Parathyroid adenoma (tissue), 2 donors: ENCODE measurements around the gene CDH12.

Experiments used
- H2AFZ ChIP-seq: fragments of 300-600 bp; sonication (generic); one replicate; pipeline ENCODE4 v1.7.0; 2017; ENCODE audit warnings: antibody characterized with exemption, mild to moderate bottlenecking
- H3K27ac ChIP-seq: fragments of 300-600 bp; sonication (generic); one replicate; pipeline ENCODE4 v1.7.0; 2017
- H3K27me3 ChIP-seq: fragments of 300-600 bp; sonication (generic); one replicate; pipeline ENCODE4 v1.7.0; 2017; ENCODE audit warnings: low read length; ENCODE audit not compliant: control insufficient read depth, insufficient read depth
- H3K36me3 ChIP-seq: fragments of 300-600 bp; sonication (generic); one replicate; pipeline ENCODE4 v1.7.0; 2017; ENCODE audit warnings: low read length; ENCODE audit not compliant: control insufficient read depth, insufficient read depth
- H3K4me1 ChIP-seq: fragments of 300-600 bp; sonication (generic); one replicate; pipeline ENCODE4 v1.7.0; 2017; ENCODE audit warnings: control low read depth
- H3K4me2 ChIP-seq: fragments of 300-600 bp; sonication (generic); one replicate; pipeline ENCODE4 v1.7.0; 2017; ENCODE audit warnings: low read length
- H3K4me3 ChIP-seq: fragments of 300-600 bp; sonication (generic); one replicate; pipeline ENCODE4 v1.7.0; 2017; ENCODE audit warnings: low read depth, low read length
- H3K79me2 ChIP-seq: fragments of 300-600 bp; sonication (generic); one replicate; pipeline ENCODE4 v1.7.0; 2017; ENCODE audit warnings: control low read depth
- H3K9ac ChIP-seq: fragments of 300-600 bp; sonication (generic); one replicate; pipeline ENCODE4 v1.7.0; 2017; ENCODE audit warnings: mild to moderate bottlenecking
- H3K9me3 ChIP-seq: fragments of 300-600 bp; sonication (generic); one replicate; pipeline ENCODE4 v1.7.0; 2017; ENCODE audit warnings: low read length; ENCODE audit not compliant: control insufficient read depth
- TF ChIP-seq, protein P1 (sequence below): fragments of 300-600 bp; sonication (generic); IDR thresholded peaks from one replicate; pipeline ENCODE4 v1.7.0; 2017; ENCODE audit warnings: antibody characterized with exemption, mild to moderate bottlenecking
- donor health status: primary hyperparathyroidism.

The CDH12 gene

DNA sequence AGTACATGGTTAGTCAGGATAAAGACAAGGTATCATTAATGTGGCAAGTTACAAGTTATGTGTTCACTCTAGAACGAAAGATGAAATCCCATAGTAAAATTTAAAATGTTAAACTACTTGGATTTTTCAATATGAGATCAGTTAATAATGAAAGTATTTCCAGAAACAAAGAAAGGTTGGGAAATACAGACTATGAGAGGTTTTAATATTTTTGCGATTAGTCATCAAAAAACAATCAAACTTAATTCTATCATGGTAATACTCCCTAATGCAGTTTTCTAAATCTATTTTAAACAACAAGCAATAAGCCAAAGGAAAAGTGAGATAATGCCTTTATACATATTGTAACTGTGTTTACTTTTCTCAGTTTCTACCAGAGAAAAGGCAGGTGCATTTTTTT lies 10.6 kb downstream of the CDH12 start:
- Histone ChIP-seq H3K27me3 (no peaks in the 10 kb centered on the region), H3K27ac (no peak overlapping the region), H3K36me3 (no peaks in the 10 kb centered on the region), H3K4me3 (no peak overlapping the region), H3K9me3 (no peaks in the 10 kb centered on the region), H3K4me2 (no peak overlapping the region), H3K79me2 (no peaks in the 10 kb centered on the region), H3K9ac (no peak overlapping the region), H2AFZ (no peak overlapping the region), H3K4me1 (no peaks in the 10 kb centered on the region)
- TF ChIP-seq, protein P1, sequence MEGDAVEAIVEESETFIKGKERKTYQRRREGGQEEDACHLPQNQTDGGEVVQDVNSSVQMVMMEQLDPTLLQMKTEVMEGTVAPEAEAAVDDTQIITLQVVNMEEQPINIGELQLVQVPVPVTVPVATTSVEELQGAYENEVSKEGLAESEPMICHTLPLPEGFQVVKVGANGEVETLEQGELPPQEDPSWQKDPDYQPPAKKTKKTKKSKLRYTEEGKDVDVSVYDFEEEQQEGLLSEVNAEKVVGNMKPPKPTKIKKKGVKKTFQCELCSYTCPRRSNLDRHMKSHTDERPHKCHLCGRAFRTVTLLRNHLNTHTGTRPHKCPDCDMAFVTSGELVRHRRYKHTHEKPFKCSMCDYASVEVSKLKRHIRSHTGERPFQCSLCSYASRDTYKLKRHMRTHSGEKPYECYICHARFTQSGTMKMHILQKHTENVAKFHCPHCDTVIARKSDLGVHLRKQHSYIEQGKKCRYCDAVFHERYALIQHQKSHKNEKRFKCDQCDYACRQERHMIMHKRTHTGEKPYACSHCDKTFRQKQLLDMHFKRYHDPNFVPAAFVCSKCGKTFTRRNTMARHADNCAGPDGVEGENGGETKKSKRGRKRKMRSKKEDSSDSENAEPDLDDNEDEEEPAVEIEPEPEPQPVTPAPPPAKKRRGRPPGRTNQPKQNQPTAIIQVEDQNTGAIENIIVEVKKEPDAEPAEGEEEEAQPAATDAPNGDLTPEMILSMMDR, result no peak

DNA sequence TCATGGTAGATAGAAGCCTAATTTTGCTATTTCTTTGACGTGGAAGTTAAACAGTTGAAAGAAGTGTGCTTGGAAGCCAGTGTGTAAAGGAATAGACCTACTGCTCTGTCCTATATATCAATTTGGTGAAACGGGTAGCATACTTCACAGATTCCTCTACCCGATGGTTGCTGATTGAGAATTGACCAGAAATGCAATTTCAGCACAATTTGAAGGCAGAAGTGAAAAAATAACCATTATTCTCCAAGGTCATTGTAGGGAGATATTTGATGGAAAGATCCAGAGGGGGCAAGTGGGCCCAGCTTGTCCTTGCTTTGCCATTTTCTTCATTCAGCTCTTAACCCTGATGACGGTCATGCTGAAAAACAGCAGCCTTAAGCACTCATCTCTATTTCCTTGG lies 15.3 kb downstream of the CDH12 start:
- H3K27me3 ChIP-seq, result no peaks in the 10 kb centered on the region
- no peak overlapping the region for H3K4me3 ChIP-seq
- H3K4me1 ChIP-seq, result no peaks in the 10 kb centered on the region
- no peak overlapping the region for H3K27ac ChIP-seq
- no peaks in the 10 kb centered on the region for H3K36me3 ChIP-seq
- no peak overlapping the region for H3K4me2 ChIP-seq
- no peaks in the 10 kb centered on the region for H3K79me2 ChIP-seq
- H3K9ac ChIP-seq, result no peak overlapping the region
- no peaks in the 10 kb centered on the region for H3K9me3 ChIP-seq
- TF ChIP-seq, protein P1, result no peak
- no peak overlapping the region for H2AFZ ChIP-seq

DNA sequence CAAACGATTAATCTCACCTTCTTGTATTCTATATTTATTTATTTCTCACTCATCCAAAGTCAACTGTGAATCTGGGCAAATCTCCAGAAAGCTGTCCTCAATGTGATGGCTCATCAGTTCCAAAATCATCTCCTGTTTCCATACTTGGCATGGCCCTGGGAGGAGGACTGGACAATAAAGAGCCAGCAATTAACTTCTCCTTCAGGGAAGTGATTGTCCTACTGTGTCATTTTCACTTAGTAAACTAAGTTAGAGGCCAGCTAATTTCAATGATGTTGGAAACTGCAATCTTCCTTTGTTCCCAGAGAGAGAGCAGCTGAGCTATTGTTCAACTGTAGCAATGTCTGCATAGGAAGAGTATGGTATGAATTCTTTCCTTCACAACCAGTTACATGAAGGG lies 17.5 kb downstream of the CDH12 start:
- Histone ChIP-seq H3K9me3 (no peaks in the 10 kb centered on the region), H3K36me3 (no peaks in the 10 kb centered on the region), H3K27me3 (no peaks in the 10 kb centered on the region), H3K4me3 (no peak overlapping the region), H3K4me2 (no peak overlapping the region), H3K79me2 (no peaks in the 10 kb centered on the region), H3K4me1 (no peaks in the 10 kb centered on the region), H3K27ac (no peak overlapping the region), H2AFZ (no peak overlapping the region), H3K9ac (no peak overlapping the region)
- TF ChIP-seq, protein P1, result no peak

DNA sequence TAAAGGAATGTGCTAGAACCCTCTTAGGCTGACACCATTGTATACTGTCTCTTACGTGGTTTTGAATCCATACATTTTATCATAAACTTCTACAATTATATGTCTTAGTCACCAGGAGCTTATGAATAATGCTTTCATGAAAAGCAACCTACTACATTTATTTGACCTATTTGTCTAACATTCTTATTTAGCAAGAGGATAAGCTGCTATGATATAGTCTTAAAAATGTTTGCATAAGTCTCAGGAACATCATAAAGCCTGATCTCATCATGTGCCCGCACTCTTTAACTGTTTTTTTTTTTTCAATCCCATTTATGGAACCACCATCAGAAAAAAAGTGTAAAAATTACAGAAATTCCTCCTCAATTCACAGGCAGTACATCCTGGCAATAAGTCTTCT lies 59.7 kb downstream of the CDH12 start:
- Histone ChIP-seq H3K4me3 (no peak overlapping the region), H3K9ac (no peak overlapping the region), H3K27ac (no peak overlapping the region), H2AFZ (no peak overlapping the region), H3K27me3 (no peaks in the 10 kb centered on the region), H3K36me3 (no peaks in the 10 kb centered on the region), H3K9me3 (no peaks in the 10 kb centered on the region), H3K79me2 (no peaks in the 10 kb centered on the region), H3K4me1 (no peaks in the 10 kb centered on the region), H3K4me2 (no peak overlapping the region)
- TF ChIP-seq, protein P1, result no peak

DNA sequence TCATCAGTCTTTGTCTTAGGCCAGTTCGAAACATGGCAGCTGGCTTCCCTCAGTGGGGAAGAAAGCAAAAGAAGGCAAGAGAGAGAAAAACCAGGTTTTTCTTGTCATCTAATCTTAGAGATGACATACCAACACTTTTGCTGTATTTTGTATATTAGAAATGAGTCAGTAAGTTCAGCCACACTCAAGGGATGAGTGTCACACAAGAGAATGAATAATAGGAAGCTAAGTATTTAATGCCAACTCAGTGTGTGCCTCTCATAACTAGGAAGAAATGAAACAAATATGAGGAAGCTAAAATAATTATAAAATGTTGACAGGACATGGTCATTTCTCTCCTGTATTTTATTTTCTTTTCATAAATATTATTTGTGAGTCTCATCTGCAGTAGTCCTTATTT lies 65.3 kb downstream of the CDH12 start:
- Histone ChIP-seq H3K4me1 (no peaks in the 10 kb centered on the region), H3K9ac (no peak overlapping the region), H3K4me3 (no peak overlapping the region), H3K79me2 (no peaks in the 10 kb centered on the region), H2AFZ (no peak overlapping the region), H3K27ac (no peak overlapping the region), H3K4me2 (no peak overlapping the region), H3K36me3 (no peaks in the 10 kb centered on the region), H3K27me3 (no peaks in the 10 kb centered on the region), H3K9me3 (no peaks in the 10 kb centered on the region)
- TF ChIP-seq, protein P1, result no peak
